ENCODE data around the gene ICAM2.

ICAM2 gene

GRCh38 chr17:63986821-63987220 is 33.6 kb downstream of the ICAM2 start:
- Histone ChIP-seq H3F3A (ENCODE audit: control insufficient read depth, insufficient read depth) (no peaks in the 10 kb centered on the region), H3K9me3 (ENCODE audit: control insufficient read depth, insufficient read depth, low read length) (peaks cover 11% of the 10 kb centered on the region; the same call in 1 of the 2 replicates), H3K79me2 (ENCODE audit: control insufficient read depth, low read length) (no peaks in the 10 kb centered on the region), H3K36me3 (ENCODE audit: control insufficient read depth, low read length) (no peaks in the 10 kb centered on the region), H3K4me3 (ENCODE audit: low read length) (no peak overlapping the region), H3K27me3 (ENCODE audit: control insufficient read depth, low read length) (peaks cover 7% of the 10 kb centered on the region), H4K20me1 (ENCODE audit: control insufficient read depth, insufficient read depth, low read depth, low read length) (no peaks in the 10 kb centered on the region), H3K4me1 (ENCODE audit: control insufficient read depth, low read length) (peaks cover 5% of the 10 kb centered on the region), H3K4me2 (ENCODE audit: low read length) (no peak overlapping the region), H3K9me2 (replicated peaks; ENCODE audit: control insufficient read depth, low read length) (no peaks in the 10 kb centered on the region), H3K27ac (ENCODE audit: low read depth, low read length) (no peak overlapping the region)
- TF ChIP-seq EZH2phosphoT487 (IDR thresholded peaks at IDR 0.05; ENCODE audit: borderline replicate concordance, low read length), result no peak
- TF ChIP-seq CTCF (IDR thresholded peaks at IDR 0.05; ENCODE audit: low read depth, low read length, poor library complexity, severe bottlenecking), result no peak

GRCh38 chr17:63985387-63986140 is 34.9 kb downstream of the ICAM2 start:
- no peak overlapping the region for H3K4me3 ChIP-seq (ENCODE audit: low read length)
- H3K79me2 ChIP-seq (ENCODE audit: control insufficient read depth, low read length), result no peaks in the 10 kb centered on the region
- H3K4me1 ChIP-seq (ENCODE audit: control insufficient read depth, low read length), result peaks cover 2% of the 10 kb centered on the region
- no peak overlapping the region for H3K4me2 ChIP-seq (ENCODE audit: low read length)
- peaks cover 1% of the 10 kb centered on the region; the same call in 1 of the 2 replicates for H3K27me3 ChIP-seq (ENCODE audit: control insufficient read depth, low read length)
- H3K9me2 ChIP-seq (replicated peaks; ENCODE audit: control insufficient read depth, low read length), result no peaks in the 10 kb centered on the region
- H3K27ac ChIP-seq (ENCODE audit: low read depth, low read length), result no peak overlapping the region
- no peaks in the 10 kb centered on the region for H3F3A ChIP-seq (ENCODE audit: control insufficient read depth, insufficient read depth)
- H4K20me1 ChIP-seq (ENCODE audit: control insufficient read depth, insufficient read depth, low read depth, low read length), result no peaks in the 10 kb centered on the region
- H3K9me3 ChIP-seq (ENCODE audit: control insufficient read depth, insufficient read depth, low read length), result peaks cover 14% of the 10 kb centered on the region; the same call in 1 of the 2 replicates
- TF ChIP-seq EZH2phosphoT487 (IDR thresholded peaks at IDR 0.05; ENCODE audit: borderline replicate concordance, low read length), result no peak
- TF ChIP-seq CTCF (IDR thresholded peaks at IDR 0.05; ENCODE audit: low read depth, low read length, poor library complexity, severe bottlenecking), result peak; percentile 59
- H3K36me3 ChIP-seq (ENCODE audit: control insufficient read depth, low read length), result no peaks in the 10 kb centered on the region

GRCh38 chr17:63984651-63985386 is 35.6 kb downstream of the ICAM2 start:
- H3K4me3 ChIP-seq (ENCODE audit: low read length), result no peak overlapping the region
- H4K20me1 ChIP-seq (ENCODE audit: control insufficient read depth, insufficient read depth, low read depth, low read length), result no peaks in the 10 kb centered on the region
- H3K4me1 ChIP-seq (ENCODE audit: control insufficient read depth, low read length), result no peaks in the 10 kb centered on the region
- no peaks in the 10 kb centered on the region for H3K36me3 ChIP-seq (ENCODE audit: control insufficient read depth, low read length)
- H3K9me3 ChIP-seq (ENCODE audit: control insufficient read depth, insufficient read depth, low read length), result peaks cover 14% of the 10 kb centered on the region; the same call in 1 of the 2 replicates
- no peaks in the 10 kb centered on the region for H3F3A ChIP-seq (ENCODE audit: control insufficient read depth, insufficient read depth)
- H3K27ac ChIP-seq (ENCODE audit: low read depth, low read length), result no peak overlapping the region
- H3K79me2 ChIP-seq (ENCODE audit: control insufficient read depth, low read length), result no peaks in the 10 kb centered on the region
- H3K9me2 ChIP-seq (replicated peaks; ENCODE audit: control insufficient read depth, low read length), result no peaks in the 10 kb centered on the region
- no peaks in the 10 kb centered on the region for H3K27me3 ChIP-seq (ENCODE audit: control insufficient read depth, low read length)
- no peak overlapping the region for H3K4me2 ChIP-seq (ENCODE audit: low read length)
- TF ChIP-seq EZH2phosphoT487 (IDR thresholded peaks at IDR 0.05; ENCODE audit: borderline replicate concordance, low read length) (no peak), CTCF (IDR thresholded peaks at IDR 0.05; ENCODE audit: low read depth, low read length, poor library complexity, severe bottlenecking) (no peak)
